Measurements from ENCODE around the gene WFDC9.
A peak's percentile ranks its signal among the peaks of the same experiment; 100 is the strongest.

DNA sequence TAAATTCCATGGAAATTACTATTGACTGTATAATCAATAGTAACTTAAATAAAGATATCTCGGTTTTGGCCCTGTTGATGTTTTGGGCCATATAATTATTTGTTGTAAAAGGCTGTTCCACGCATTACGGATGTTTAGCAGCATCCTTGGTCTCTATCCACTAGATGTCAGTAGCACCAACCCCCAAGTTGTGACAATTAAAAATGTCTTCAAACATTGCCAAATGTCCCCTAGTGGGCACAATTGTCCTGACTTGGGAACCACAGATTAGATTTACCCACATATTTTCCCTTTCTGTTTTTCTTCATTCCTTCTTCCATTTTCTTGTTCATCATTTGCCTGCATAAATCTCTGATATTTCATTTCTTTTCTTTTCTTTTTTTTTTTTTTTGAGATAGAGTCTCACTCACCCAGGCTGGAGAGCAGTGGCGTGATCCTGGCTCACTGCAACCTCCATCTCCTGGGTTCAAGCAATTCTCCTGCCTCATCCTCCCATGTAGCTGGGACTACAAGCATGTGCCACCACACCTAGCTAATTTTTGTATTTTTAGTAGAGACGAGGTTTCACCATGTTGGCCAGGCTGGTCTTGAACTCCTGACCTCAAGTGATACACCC is 38.4 kb downstream of the WFDC9 start:
- TF ChIP-seq POLR2A (IDR thresholded peaks at IDR 0.05; ENCODE audit: low read depth, low read length): no peak
- no peak for TF ChIP-seq JUN (IDR thresholded peaks at IDR 0.05; ENCODE audit: borderline replicate concordance, insufficient read depth, insufficient read length, low read depth)
- TF ChIP-seq, protein P1, sequence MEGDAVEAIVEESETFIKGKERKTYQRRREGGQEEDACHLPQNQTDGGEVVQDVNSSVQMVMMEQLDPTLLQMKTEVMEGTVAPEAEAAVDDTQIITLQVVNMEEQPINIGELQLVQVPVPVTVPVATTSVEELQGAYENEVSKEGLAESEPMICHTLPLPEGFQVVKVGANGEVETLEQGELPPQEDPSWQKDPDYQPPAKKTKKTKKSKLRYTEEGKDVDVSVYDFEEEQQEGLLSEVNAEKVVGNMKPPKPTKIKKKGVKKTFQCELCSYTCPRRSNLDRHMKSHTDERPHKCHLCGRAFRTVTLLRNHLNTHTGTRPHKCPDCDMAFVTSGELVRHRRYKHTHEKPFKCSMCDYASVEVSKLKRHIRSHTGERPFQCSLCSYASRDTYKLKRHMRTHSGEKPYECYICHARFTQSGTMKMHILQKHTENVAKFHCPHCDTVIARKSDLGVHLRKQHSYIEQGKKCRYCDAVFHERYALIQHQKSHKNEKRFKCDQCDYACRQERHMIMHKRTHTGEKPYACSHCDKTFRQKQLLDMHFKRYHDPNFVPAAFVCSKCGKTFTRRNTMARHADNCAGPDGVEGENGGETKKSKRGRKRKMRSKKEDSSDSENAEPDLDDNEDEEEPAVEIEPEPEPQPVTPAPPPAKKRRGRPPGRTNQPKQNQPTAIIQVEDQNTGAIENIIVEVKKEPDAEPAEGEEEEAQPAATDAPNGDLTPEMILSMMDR (IDR thresholded peaks at IDR 0.05; ENCODE audit: extremely low read depth in 1 of 2, insufficient read depth in 1 of 2, low read depth in 1 of 2, low read length in 2 of 2): peak; percentile 46 to 49
- no peak for TF ChIP-seq POLR2AphosphoS5 (IDR thresholded peaks at IDR 0.05; ENCODE audit: insufficient read depth, low read depth, low read length)
- TF ChIP-seq EZH2 (IDR thresholded peaks at IDR 0.05; ENCODE audit: borderline replicate concordance, low read depth, low read length, severe bottlenecking): no peak
- TF ChIP-seq, protein P2, sequence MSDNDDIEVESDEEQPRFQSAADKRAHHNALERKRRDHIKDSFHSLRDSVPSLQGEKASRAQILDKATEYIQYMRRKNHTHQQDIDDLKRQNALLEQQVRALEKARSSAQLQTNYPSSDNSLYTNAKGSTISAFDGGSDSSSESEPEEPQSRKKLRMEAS (IDR thresholded peaks at IDR 0.05; ENCODE audit: insufficient read depth, insufficient read length): no peak
- TF ChIP-seq GATA2 (IDR thresholded peaks at IDR 0.05; ENCODE audit: insufficient read depth, insufficient read length, low read depth, low read length): no peak
- no peak for TF ChIP-seq FOS (IDR thresholded peaks at IDR 0.05; ENCODE audit: borderline replicate concordance, insufficient read depth, low read length)
- TF ChIP-seq MYC (IDR thresholded peaks at IDR 0.05; ENCODE audit: low read depth, low read length): no peak

All from endothelial cell of umbilical vein (primary cell).